ENCODE results near the gene MOB2.

The MOB2 gene

DNA sequence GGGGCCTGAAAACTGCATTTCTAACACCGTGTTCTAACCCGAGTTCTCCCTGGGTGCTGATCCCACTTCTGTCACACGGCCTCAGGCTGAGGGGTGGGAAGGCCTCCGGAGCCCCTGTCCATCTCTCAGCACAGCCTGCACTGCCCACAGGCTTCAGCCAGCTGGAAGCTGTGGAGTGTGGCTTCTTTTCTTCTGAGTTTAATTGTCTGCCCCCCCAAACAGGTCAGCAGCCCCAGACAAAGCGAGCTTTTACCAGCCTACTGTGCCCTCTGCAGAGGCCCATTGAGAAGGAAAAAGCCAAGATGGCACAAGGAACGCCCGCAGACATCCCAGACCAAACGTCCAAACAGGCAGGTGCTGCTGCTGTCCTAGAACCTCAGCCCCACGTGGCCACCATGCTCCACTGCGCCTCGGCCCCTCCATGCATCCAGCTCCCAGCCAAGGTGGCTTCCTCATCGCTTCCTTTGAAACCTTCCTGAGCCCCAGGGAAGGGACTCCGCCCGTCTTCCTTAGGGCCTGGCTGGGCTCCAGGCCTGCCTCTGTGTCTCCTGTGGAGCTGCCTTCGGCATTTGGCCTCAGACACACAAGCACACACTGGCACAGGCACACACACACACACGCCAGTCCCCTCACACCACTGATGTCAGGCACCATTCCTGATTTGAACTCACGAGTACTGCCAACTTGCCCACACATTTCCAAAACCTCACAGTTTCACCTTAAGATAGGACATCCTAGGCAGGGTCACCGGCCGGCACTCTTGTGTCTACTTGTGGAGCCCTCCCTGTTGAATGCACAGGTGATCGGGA, 1.7 kb downstream of the MOB2 start:
- no peak for DNase-seq

DNA sequence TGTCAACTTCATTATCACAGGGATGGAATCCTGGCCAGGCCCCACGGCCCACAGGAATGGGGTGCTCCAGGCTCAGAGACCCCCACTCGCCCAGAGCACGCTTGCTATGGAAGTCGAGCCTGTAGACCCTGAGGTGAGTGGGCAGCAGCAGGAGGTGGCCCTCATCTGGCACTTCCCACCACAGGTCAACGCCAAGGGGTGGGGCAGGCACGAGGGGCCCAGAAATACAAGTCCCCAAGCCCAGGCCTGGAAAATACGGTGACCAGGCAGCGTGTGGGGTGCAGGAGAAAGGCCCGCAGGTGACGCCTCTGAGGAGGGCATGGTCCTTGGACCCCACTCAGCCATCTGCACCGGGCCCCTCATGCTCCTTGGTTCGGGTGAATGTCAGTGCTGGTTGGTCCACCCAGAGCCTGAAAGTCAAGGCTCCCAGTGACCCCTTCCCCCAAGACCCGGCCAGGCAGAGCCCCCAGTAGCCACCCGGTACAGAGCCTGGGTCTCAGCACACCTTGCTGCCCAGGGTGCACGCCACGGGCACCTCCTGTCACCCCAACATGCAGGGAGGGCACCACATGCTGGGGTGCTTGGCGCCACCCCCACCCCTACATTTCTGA, 2.4 kb downstream of the MOB2 start:
- DNase-seq: no peak

DNA sequence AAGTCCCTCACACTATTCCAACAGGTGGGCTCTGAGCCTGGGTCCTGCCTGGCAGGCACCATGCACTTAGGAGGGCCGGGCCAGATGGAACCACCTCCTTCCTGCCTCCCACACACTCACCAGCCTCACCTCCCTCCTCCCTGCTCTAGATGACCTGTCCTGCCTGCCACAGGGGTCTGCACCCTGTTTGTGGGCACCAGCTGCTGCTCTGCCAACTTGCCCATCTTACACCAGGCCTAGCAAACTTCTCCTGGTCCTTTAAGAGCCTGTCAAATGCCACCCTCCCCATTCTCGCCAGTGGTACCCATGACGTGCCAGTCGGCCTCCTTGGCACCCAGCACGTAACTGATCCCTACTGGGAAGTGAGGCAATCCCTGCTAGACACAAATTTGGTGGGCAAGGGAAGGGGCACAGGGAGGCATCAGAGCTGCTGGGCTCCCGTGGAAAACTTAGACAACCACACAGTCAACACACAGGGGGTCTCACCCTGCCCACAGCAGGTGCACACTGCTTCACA, 3.1 kb downstream of the MOB2 start:
- no peak for DNase-seq

GRCh38 chr11:1482581-1483444, 3.8 kb downstream of the MOB2 start:
- DNase-seq: no peak

- DNase-seq: no peak
Measured at GRCh38 chr11:1481861-1482441, 4.6 kb downstream of the MOB2 start.

DNA sequence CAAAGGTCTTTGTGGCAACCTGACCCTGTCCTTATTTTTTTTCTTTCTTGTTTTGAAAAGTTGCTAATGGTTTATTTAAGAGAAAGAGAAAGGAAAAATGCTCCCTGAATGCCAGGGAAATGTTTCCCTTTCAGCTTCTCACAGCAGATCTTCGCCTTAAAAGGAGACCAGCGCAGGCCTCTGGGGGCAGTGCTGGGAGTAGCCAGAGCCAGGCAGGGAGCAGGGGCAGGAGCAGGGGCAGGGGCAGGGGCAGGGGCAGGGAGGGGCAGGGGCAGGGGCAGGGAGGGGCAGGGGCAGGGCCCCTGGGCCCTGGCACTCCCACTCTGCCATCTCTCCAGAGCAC, 5.1 kb downstream of the MOB2 start:
- no peak for DNase-seq

GRCh38 chr11:1480555-1481482, 5.8 kb downstream of the MOB2 start:
- no peak for DNase-seq

GRCh38 chr11:1480191-1480554, 6.4 kb downstream of the MOB2 start:
- no peak for DNase-seq

- no peak for DNase-seq
Measured at GRCh38 chr11:1479678-1480118, 6.9 kb downstream of the MOB2 start.

DNA sequence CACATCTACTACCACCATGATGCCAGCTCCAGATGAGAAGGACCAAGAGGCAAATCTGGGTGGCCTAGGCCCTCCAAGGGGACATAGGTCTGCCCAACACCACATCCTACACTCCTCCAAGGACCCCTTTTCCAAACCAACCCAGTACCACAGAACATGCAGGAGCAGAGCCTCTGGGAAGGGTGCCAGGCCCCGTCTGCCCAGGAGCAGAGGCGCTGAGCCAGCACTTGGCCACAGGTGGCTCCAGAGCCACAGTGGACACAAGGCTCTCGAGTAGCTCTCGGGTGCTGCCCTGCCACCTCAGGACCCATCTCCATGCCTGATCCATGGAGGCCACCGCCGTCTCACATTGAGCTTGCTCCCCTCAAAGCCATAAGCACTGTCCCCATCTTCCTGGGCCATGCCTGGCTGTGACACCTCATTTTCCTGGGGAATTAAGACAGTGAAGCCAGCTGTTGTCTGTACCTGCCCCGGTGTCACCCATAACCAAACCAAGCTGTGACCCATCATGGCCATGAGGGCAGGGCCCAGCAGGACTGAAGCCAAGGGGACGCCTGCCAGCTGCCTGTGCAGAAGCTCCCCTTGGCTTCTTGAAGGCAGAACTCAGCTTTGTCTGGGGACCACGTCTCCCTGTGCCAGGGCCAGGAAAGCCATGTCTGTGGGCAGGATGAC, 7.4 kb downstream of the MOB2 start:
- DNase-seq: no peak

DNA sequence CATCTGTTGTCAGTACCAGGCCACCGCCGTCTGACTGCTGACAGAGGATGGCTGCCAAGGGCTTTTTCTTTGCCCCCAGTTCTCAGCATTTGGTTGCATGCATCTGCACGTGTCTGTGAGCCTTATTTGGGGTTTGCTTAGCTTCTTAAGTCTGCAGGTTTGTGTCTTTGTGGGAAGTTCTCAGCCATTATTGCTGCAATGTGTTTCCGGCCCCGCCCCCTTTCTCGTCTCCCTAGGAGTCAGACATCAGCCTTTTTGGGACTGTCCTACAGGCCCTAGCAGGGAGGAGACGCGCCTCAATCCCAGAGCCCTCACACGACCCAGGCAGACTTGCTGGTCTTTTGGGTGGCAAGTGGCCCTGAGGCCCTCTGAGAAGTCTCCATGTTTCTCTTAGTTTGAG, 8.0 kb downstream of the MOB2 start:
- no peak for DNase-seq

GRCh38 chr11:1478011-1478410, 8.6 kb downstream of the MOB2 start:
- DNase-seq: no peak

- DNase-seq: no peak
Measured at GRCh38 chr11:1476940-1477736, 9.4 kb downstream of the MOB2 start.

DNA sequence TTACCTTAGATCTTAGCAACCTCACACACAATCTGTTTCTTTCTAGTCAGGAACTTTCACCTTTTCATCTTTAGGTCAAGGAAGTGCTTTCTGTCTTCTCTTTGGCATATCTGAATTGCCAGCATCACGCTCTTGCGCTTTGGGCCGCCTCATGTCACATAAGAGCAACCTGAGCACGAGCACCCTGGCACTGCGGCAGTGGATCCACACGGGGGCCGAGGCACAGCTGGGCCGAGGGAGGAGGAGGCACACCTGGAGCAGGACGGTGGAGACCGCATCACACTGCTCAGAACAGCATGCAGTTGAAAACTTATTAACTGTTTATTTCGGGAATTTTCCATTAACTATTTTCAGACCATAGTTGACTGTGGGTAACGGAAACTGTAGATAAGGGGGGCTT, 10.7 kb downstream of the MOB2 start:
- DNase-seq: no peak

GRCh38 chr11:1473786-1474185, 12.8 kb downstream of the MOB2 start:
- no peak for DNase-seq

DNA sequence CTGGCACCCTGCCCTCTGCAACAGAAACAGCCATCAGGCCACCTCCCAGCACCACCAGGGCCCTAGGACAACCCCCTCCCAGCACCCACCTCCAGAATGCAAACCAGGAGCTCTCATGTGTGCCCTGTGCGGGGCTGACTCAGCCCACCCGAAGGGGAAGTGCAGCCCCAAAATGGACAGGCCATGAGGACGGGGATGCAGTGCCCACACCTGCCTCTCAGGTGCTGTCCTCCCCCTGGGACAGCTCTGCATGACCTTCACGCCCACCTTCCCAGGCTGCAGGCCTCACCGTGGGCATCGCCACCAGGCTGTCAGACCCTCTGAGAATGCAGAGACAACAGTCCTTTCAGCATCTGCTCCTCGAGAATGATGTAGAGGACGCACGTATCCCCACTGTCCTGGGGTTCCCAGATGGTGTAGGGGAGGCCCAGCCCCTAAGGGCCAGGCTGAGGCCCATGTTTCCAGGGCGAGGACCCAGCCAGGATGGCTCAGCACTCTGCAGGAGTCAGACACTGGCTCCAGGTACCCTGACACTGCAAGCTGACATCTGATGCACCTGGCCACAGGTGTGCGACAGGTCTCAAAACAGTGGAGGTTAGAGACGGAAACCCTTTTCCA, 13.5 kb downstream of the MOB2 start:
- no peak for DNase-seq

GRCh38 chr11:1472180-1473005, 14.2 kb downstream of the MOB2 start:
- no peak for DNase-seq

DNA sequence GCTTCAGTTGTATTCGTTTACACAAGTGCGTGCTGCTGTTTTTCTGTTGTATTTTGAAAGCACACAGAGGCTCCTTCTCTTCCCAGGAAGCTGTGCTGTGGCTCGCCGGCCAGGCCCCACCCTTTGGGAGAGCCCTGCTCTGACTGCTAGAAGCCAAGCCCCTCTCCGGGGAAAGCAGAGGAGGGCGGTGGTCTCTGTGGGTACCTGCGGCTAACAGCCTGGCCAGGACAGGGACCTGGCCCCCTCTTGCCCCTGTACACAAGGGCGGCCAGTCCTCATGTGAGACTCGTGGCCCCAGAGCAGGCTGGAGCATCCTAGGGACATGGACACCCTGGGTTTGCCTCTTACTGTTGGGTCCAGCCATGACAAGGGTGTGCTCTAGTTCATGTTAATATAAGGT, 14.8 kb downstream of the MOB2 start:
- no peak for DNase-seq

All from stimulated activated CD4-positive, alpha-beta T cell treated with anti-CD3 and anti-CD28 coated beads, Interleukin-2, amount 100 ng/mL, for 48 hours (primary cell).